ENCODE measurements around the gene DYRK1A.

DYRK1A gene

DNA sequence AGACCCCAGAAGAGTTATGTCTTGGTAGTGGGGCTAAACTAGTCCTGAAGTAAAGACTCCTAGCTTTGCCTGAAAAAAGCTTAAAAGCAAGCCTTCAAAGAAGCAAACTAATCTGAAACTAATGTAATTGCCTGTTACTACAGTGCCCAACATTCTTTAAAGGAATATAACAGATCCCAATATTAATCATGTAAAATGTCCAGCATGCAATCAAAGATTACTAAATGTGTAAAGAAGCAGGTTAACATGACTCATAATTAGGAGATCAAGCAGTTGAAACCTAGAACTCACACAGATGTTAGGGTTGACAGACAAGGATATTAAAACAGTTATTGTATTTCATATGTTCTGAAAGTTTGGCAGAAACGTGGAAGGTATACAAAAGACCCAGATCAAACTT lies 17.8 kb downstream of the DYRK1A start:
- in situ Hi-C loops (cut with MboI; ENCODE audit: low sequenced_read_pairs) = no loop called here

DNA sequence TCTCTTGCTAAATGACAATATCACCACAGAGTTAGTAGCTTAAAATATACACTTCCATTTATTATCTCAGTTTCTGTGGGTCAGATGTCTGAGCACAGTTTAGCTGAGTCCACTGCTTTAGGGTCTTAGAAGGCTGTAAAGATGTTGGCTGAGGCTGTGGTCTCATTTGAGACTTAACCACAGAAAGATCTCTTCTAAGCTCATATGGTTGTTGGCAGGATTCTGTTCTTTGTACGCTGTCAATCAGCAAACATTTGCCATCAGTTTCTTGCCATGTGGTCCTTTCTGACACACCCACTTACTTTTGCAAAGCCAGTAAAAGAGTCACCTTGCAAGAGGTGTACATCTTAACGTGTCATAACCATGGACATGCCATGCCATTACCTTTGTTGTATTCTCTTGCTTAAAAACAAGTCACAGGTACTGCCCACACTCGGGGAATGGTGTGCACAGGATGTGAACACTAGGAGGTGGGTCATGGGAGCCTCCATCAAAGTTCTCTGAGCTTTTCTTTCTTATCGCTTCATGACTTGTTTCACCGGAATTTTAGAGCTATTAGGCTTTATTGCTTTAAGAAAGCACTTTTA lies 18.7 kb downstream of the DYRK1A start:
- in situ Hi-C loops (cut with MboI; ENCODE audit: low sequenced_read_pairs) = no loop called here

DNA sequence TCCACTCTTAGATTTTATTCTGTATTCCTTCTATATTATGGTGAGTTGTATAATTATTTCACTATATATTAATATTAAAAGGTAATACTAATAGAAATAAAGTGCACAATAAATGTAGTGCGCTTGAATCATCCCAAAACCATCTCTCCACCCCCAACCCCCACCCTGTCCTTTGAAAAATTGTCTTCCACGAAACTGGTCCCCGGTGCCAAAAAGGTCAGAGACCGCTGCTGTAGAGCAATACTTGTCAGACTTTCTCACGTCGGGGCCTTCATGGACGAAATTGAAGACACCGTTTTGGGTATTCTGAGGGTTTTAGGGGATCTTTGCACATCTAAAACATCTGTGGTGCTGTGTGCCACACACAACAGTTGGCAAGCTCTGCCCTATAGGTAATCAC lies 19.6 kb downstream of the DYRK1A start:
- in situ Hi-C loops (cut with MboI; ENCODE audit: low sequenced_read_pairs) = no loop called here

GRCh38 chr21:37389456-37389855 lies 22.9 kb downstream of the DYRK1A start:
- in situ Hi-C loops (cut with MboI; ENCODE audit: low sequenced_read_pairs) = no loop called here

GRCh38 chr21:37391666-37392065 lies 25.1 kb downstream of the DYRK1A start:
- in situ Hi-C loops (cut with MboI; ENCODE audit: low sequenced_read_pairs) = no loop called here

- in situ Hi-C loops (cut with MboI; ENCODE audit: low sequenced_read_pairs) = no loop called here
Measured at GRCh38 chr21:37392441-37392840, 25.9 kb downstream of the DYRK1A start.

GRCh38 chr21:37393030-37393429 lies 26.5 kb downstream of the DYRK1A start:
- in situ Hi-C loops (cut with MboI; ENCODE audit: low sequenced_read_pairs) = no loop called here

DNA sequence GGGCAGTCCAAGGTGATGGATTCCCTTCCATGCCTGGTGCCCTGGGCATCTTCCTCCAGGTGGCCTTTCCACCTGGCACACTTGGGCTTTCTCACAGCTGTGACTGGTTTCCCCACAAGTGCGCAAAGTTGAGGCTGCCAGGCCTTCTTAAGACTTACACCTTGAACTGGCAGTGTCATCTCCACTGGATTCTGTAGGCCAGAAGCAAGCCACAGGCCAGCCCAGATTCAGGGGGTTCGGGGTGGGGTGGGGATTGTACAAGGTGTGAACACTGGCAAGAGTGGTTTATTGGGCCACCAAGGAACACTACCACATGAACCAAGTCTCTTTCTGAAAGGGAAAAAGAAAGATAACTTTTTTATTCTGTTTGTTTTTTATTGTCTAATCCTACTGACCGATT lies 27.2 kb downstream of the DYRK1A start:
- in situ Hi-C loops (cut with MboI; ENCODE audit: low sequenced_read_pairs) = no loop called here

GRCh38 chr21:37395961-37396360 lies 29.4 kb downstream of the DYRK1A start:
- in situ Hi-C loops (cut with MboI; ENCODE audit: low sequenced_read_pairs) = no loop called here

DNA sequence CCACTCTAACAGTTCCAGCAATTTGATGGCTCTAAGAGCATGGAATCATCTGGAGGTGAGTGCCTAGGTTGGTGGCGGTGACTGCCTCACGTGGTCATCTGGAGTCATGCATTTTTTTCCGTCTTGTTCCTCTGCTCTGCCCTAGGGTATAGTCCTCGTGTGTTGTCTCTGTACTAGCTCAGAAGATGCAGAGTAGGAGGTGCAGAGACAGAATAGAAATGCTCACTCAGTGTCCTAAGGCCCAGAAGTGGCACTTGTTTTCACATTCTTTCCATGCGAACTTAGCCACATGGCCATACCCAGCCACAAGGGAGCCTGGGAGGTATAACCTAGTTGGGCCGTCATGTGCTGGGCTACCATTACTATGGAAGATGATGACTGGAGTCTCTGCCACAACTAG lies 30.3 kb downstream of the DYRK1A start:
- in situ Hi-C loops (cut with MboI; ENCODE audit: low sequenced_read_pairs) = no loop called here

- in situ Hi-C loops (cut with MboI; ENCODE audit: low sequenced_read_pairs) = no loop called here
Measured at GRCh38 chr21:37398697-37399096, 32.1 kb downstream of the DYRK1A start.

GRCh38 chr21:37402251-37402867 lies 35.8 kb downstream of the DYRK1A start:
- in situ Hi-C loops (cut with MboI; ENCODE audit: low sequenced_read_pairs) = no loop called here

DNA sequence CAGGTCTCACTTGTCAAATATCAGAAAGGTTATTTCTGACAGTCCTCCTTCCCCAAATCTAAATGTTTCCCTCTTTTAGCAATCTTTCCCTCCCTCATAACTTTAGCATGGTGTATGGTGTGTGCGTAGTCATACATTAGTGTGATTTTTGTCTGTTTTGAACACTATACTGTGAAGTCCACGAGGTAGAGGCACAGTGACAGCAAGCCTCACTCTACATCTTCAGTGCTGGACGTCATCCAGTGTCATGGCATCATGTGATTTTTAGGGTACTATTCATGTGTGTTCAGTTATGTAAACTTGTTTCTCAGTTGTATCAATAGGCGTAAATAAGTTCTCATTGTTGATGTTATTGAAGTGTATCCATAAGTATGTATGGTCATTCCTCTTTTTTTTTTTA lies 39.1 kb downstream of the DYRK1A start:
- in situ Hi-C loops (cut with MboI; ENCODE audit: low sequenced_read_pairs) = no loop called here

DNA sequence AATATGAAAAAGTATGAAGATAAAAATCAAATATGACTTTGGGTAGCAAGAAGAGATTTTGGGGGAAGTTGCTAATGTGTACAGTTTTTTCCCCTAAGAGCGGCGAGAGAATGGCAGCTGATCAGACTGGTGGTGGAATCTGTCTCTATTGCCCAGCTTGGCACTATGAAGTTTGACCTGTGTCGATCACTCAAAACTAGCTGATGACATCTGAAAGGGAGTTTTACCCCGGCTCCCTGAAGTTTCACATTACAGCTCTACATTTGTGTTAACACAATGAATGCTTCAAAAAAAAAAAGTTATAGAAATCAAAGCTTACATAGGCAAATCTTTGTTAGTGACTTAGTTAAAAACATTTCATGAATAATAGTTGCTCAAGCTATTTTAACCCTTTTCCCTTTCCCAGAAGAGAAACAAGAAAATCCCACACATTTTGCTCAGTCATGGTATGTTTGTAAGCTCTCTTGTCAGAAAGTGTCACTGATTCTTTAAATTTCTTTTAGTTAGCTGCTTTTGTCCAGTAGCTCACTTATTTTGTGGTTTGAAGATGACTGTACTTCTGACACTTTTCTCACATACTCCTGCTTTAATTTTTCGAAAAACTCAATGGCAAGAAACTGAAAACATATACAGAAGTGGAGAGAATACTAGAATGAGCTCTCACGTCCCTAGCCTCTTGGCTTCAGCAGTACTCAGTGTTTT lies 41.3 kb downstream of the DYRK1A start:
- in situ Hi-C loops (cut with MboI; ENCODE audit: low sequenced_read_pairs) = no loop called here

GRCh38 chr21:37408464-37409193 lies 42.1 kb downstream of the DYRK1A start:
- in situ Hi-C loops (cut with MboI; ENCODE audit: low sequenced_read_pairs) = no loop called here

DNA sequence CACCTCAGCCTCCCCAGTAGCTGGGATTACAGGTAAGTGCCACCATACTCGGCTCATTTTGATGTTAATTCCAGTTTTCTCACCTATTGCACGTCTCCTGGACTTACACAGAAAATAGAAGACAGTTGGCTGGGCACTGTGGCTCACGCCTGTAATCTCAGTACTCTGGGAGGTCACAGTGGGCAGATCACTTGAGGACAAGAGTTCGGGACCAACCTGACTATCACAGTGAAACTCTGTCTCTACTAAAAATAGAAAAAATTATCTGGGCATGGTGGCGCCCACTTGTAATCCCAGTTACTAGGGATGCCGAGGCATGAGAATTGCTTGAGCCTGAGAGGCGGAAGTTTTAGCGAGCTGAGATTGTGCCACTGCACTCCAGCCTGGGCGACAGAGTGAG lies 44.1 kb downstream of the DYRK1A start:
- in situ Hi-C loops (cut with MboI; ENCODE audit: low sequenced_read_pairs) = no loop called here

- in situ Hi-C loops (cut with MboI; ENCODE audit: low sequenced_read_pairs) = no loop called here
Measured at GRCh38 chr21:37412603-37413360, 46.2 kb downstream of the DYRK1A start.

GRCh38 chr21:37413553-37414291 lies 47.1 kb downstream of the DYRK1A start:
- in situ Hi-C loops (cut with MboI; ENCODE audit: low sequenced_read_pairs) = no loop called here

DNA sequence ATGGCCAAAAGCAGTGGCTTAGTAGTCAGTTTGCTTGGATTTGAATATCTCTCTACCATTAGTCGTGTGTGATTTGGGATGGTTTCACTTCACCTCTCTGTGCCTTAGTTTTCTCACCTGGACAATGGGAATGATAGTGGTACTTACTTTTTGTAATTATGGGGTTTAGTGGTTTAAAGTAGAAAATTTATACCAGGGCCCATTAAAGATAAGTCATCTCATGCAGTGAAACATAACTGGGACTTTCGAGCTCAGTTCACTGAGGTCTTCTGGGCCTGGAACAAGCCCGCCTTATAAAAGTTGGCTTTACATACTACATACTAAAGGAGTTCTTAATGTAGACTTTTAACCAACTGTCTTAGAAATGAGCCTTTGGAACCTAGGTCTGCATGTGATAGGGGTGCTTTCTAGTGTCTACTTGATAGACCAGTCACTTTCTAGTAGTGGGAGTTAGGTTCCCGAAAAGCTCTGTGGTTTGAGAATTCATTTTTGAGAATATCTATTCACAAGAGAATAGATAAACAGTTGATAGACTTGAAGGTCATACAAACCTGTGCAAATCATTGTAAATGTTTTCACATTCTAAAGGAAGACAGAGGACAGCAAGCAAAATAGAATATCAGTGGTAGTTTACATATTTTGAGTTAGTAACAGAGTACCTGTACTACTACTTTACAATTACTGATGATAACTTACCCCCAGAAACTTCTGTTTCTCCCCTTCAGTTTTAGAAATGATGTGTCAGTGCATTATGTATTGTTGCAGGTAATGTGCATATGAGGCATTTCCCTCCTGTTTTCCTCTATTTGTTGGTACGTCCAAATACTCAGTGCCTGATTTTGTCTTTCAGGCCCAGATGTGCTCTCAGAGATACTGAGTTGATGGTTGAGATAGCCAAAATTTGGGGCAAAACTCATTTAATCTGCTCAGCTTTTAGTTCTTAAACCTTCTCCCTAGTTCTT lies 48.0 kb downstream of the DYRK1A start:
- in situ Hi-C loops (cut with MboI; ENCODE audit: low sequenced_read_pairs) = no loop called here
